ENCODE results near the gene BICC1. TPM values are rescaled to one million over a fixed set of nuclear protein-coding genes. Genes with fewer than 3 reads are reported as not detected.

The BICC1 gene
- total RNA-seq, 1 experiment from 2014 or later: 0.52 TPM

DNA sequence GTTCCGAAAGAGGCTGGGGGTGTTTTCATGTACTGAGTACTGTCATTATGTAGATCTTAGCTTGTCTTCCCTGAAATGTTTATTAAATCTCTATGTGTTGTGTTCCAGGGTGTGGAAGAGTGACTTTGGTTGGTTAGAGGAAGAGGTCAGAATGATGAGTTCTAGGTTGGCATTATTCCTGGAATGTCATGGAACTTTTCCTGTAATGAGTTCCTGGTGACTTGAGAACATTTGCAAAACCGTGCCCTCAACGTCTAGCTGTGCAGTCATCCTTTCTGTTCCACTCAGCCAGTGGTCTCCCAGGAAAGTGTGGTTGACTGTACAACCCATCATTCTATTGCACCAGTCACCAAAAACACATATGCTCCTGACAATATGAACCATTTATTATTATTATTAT lies 129.6 kb downstream of the BICC1 start:
- no peak for DNase-seq (ENCODE audit: extremely low read depth, low read depth)

DNA sequence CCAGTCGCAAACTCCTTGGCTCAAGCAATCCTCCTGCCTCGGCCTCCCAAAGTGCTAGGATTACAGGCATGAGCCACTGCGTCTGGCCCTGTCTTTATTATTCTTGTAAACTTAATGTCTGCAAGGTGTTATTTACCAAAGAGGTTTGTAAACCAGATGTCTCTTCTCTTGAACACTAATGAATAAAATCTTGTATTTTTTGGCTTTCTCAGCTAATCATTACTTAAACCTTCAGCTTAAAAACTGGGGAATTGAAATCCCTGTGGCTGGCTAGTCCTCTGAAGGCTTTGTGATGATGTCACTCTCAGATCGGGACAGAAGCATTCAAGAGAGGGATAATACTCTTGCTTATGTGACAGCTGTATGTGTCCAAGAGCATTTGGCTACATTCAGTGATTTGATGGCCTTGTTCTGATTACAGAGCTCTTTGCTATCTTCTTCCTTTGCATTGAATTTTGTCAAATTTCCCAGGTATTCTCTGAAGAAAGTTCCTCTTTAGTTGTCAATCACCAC lies 130.3 kb downstream of the BICC1 start:
- no peak for DNase-seq (ENCODE audit: extremely low read depth, low read depth)

GRCh38 chr10:58644311-58644710 lies 131.6 kb downstream of the BICC1 start:
- DNase-seq (ENCODE audit: extremely low read depth, low read depth): no peak

DNA sequence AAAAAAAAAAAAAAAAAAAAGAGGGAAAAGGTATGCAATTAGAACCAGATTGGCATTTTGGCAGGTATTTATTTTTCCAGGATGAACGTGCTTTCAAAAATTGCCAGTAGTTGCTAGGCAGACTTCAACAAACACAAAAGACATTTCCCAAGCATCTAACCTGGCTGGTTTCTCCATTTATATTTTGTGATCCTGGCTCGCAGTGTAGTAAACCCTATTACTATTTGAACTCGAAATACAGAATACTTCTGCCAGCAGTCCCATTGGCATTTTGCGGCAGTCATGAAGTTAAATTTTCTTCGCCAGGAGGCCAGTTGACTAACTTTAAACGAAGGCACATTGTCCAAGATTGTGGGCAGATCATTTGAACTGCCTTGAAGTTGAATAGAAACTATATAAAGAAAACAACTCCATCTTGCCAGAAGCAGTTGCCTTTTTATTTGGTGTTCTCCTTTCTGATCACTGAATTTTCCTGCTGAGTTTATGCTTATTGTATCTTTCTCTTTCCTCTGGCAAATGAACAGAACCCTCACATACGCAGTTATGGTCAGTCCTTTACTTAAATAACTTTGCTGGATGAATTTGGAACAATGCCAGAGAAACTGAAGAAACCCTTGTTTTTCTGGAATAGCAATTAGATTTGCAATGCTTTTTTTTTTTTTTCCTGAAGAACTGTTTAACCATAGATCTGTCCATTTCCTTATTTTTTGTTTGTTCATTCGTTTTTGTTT lies 132.9 kb downstream of the BICC1 start:
- DNase-seq (ENCODE audit: extremely low read depth, low read depth): no peak

DNA sequence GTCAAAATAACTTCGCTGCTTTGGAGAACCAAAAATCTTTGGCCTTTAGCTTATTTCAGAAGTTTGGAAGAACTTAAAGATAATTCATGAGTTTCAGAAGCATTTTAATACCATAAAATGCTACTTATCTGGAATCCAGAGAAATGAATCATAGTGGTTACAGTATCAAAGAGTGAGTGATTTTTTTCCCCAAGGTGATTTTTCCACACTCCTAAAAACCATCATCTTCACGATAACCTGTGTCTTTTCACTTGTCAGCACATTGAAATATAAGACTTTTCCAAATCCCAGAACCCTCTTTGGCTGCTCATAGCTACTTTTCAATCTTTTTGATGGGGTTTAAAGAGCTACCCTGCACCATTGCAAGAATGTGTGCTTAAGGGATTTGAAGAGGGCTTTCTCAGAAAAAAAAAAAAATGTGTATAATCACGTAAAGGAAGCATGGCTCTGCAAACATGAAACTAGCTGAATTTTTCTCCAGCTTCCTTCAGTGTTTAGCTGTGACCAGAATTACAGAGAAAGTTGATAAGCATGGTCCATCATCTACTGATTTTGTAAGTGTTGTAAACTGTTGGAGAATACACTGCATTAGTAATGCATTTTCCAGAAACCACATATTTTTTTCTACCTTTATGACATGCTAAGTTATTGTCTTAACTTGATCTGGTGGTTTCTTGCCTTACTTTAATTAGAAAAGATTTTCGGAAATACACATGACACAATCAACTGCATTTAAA lies 134.9 kb downstream of the BICC1 start:
- DNase-seq (ENCODE audit: extremely low read depth, low read depth): no peak

DNA sequence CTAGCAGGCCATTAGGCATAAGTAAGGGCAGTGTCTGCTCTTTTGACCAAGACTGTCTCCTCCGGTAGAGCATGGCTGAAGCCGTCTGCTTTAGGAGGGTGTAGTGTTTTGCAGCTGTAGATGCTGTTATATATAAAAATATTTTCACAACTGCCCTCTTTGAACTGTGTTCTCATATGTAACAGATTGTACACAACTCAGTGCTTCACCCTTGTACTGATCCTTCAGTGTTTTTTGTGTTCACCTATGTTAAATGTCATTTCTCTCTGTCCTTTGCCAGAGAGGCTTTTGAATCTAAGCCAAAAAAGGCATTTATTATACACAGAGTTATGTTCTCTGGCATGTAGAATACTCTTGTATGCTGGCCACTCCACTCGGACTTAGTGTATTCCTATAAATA lies 135.5 kb downstream of the BICC1 start:
- no peak for DNase-seq (ENCODE audit: extremely low read depth, low read depth)

GRCh38 chr10:58651040-58651439 lies 138.4 kb downstream of the BICC1 start:
- no peak for DNase-seq (ENCODE audit: extremely low read depth, low read depth)

- DNase-seq (ENCODE audit: extremely low read depth, low read depth): no peak
Measured at GRCh38 chr10:58651742-58652141, 139.1 kb downstream of the BICC1 start.

DNA sequence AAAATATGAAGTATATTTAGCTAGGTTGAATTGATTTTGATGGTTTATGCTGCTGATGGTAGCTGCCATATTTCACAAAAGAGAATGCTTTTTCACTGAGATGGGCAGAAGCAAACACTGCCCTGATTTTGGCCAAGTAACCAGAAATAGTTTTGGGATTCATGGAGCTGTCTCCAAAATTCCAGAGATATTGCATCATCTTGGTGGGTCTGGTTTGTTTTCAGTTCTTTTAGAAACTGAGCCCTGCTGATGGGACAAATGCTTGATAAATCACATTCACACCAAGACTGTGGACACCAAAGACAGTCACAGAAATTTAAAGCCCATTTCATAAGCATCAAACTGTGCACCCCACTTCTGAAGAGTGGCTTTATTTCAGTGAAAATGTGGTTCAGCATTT lies 140.5 kb downstream of the BICC1 start:
- DNase-seq (ENCODE audit: extremely low read depth, low read depth): no peak

DNA sequence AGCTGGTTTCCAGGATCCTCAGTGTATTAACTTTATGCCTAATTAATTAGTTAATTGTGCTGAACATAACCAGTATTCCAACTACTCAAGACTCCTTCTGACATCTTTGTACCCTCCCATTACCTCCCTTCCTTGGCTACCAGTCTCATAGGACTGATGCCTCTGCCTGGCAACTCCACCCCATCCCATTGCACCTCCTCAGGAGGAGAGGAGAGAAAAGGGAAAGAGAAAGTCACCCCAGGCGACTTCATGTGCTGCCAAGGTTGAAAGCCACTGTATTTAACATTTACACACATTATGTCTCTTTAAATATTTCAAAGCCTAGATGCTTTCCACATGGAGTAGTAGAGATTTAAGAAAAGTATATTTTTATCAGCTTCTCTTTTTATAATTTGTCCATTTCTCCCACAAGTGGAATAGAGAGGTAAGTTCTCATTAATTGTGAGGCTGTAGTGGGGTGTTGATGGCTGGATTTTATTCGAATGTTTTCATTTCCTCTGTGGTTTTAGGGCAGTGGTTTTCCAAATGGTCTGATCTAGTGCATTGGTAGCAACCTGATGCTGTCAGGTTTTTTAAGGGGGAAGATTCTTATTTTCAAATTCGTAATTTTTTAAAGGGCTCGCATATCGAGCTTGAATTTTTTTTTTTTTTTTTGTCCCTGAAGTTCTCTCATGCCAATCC lies 148.0 kb downstream of the BICC1 start:
- no peak for DNase-seq (ENCODE audit: extremely low read depth, low read depth)

DNA sequence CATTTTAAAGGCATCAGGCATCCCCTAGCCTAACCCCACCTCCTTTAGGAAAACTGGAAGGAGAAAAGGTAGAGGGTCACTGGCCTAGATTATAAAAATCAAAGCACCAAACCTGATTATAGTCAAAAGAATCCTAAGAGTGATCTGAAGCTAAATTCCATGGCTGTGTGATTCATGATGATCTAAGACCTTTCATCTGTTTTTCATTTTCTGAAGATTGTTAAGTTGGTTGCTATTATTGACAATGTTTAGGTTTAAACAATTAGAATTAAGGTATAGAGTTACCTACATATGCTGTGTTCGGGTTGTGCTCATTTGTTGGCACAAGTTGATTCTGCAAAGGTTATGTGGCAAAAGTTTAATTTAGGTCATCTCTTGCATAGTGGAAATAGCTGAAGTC lies 148.7 kb downstream of the BICC1 start:
- no peak for DNase-seq (ENCODE audit: extremely low read depth, low read depth)

DNA sequence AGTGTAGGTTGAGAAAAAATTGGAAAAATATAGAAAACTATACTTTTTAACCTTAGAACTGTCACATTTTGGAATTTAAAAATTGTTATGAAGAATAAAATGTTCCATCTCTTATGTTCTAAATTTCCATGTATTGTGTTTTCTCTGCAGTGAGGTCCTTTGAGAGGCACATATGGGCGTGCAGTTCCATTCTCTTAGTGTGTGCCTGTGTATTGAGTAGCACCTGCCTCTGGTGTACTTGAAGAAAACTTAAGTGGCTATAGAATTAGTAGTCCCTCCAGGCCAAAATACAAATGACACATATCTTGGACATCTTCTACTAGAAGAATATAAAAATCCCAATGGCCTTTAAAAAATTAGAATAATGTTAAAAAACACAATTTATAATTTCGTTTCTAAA lies 149.2 kb downstream of the BICC1 start:
- no peak for DNase-seq (ENCODE audit: extremely low read depth, low read depth)

- DNase-seq (ENCODE audit: extremely low read depth, low read depth): no peak
Measured at GRCh38 chr10:58662314-58662713, 149.6 kb downstream of the BICC1 start.

GRCh38 chr10:58665361-58665760 lies 152.7 kb downstream of the BICC1 start:
- no peak for DNase-seq (ENCODE audit: extremely low read depth, low read depth)

GRCh38 chr10:58666024-58666423 lies 153.4 kb downstream of the BICC1 start:
- DNase-seq (ENCODE audit: extremely low read depth, low read depth): no peak

DNA sequence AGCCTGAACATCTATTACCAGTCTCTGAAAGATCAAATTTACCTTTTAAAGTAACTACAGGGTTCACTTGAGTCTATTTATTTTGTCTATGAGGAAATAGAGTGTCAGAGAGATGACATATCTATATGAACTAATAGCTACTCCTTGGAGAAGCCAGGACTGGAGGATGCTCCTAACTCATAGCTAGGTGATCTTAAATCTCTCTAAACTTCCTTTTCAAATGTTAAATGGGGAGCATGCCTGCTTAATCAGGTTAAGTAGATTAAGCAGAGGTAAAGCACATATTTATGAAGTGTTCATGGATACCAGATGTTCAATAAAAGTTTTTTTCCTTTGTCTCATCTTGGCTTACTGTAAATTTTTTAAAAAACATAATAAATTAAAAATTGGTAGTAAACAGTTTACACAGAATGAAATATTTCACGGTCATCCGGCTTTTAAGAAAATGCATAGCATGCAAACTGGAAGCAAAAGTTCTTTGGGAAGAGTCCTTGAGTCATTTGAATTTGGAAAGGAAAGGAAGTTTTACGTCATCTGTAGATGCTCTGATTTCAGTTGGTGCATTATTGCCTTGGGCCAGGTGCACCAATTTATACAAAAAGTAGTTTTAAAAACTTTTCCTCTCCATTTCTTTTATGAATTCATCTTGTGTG lies 155.1 kb downstream of the BICC1 start:
- DNase-seq (ENCODE audit: extremely low read depth, low read depth): no peak

- DNase-seq (ENCODE audit: extremely low read depth, low read depth): no peak
Measured at GRCh38 chr10:58672845-58673244, 160.2 kb downstream of the BICC1 start.

GRCh38 chr10:58674251-58674650 lies 161.6 kb downstream of the BICC1 start:
- DNase-seq (ENCODE audit: extremely low read depth, low read depth): no peak

DNA sequence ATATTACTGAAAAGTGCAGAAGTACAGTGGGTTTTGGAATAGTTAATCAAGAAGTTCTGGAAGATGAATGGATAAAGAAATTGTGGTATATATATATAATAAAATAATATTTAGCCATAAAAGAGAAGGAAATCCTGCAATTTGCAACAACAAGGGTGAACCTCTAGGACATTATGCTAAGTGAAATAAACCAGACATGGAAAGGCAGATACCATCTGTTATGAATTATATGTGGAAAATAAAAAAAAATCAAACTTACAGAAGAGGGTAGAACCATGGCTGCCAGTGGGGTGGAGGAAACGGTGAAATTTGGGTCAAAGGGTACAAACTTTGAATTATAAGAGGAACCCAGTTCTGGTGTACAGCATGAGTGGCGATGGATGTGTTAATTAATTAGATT lies 162.6 kb downstream of the BICC1 start:
- no peak for DNase-seq (ENCODE audit: extremely low read depth, low read depth)

DNA sequence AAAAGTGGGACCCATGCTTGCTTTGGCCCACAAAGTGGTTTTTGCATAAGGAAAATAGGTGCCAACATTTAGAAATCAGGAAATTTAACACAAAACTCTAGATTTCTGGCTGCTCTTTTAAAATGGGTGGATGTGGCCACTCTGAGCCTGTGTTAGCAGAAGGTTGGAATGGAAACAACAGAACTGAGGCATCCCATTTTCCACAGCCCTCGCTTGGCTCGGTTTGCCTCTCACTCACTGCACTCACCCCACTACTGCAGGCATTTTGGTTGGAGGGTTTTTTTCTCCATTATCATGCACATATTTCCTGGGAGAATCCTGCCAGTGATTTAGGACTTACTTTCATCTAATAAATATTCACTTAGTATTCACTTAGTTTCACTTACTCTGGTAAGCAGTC lies 178.9 kb downstream of the BICC1 start:
- no peak for DNase-seq (ENCODE audit: extremely low read depth, low read depth)

DNA sequence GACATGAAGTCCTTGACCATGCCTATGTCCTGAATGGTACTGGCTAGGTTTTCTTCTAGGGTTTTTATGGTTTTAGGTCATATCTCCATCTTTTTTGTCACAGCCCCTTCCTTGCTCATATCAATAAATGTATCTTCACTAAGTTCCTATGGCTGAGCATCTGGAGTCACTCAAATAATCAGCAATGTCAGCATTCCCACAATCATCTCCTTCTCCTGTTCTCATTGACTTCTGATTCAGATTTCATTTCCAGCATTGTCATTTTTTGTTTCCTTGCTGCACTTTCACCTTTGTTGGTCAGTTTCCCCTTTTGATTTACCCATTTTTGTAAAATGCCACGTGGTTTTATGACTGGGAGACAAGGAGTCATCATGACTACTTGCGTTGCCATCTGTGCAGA lies 181.2 kb downstream of the BICC1 start:
- DNase-seq (ENCODE audit: extremely low read depth, low read depth): no peak

All from NCI-H460 (cell line).